Frontal cortex (tissue), 4 donors: ENCODE results near the gene HS3ST3B1. TPM values are rescaled to one million over a fixed set of nuclear protein-coding genes. Genes with fewer than 3 reads are reported as not detected.

Experiments used
- DNase-seq, 2 donors: peaks; one replicate each; pipeline ENCODE4 v3.0.0; 2012; ENCODE audit warnings: low spot score in 2 of 2
- FAIRE-seq: peaks from 2 replicates; lab custom pipeline; 2012; peaks lifted over from hg19 to GRCh38; lab: Jason Lieb, UNC
- total RNA-seq: library from RNA; depleted of rRNA; stranded (reverse); fragments of >200 nt; gene quantifications from one replicate; pipeline ENCODE4 v1.2.3, GENCODE V29; 2014
- donor health status: control.
- donor health status: control.
- donor health status: control.

HS3ST3B1 gene
- total RNA-seq, 1 donor from 2014 or later = 1.6 TPM

DNA sequence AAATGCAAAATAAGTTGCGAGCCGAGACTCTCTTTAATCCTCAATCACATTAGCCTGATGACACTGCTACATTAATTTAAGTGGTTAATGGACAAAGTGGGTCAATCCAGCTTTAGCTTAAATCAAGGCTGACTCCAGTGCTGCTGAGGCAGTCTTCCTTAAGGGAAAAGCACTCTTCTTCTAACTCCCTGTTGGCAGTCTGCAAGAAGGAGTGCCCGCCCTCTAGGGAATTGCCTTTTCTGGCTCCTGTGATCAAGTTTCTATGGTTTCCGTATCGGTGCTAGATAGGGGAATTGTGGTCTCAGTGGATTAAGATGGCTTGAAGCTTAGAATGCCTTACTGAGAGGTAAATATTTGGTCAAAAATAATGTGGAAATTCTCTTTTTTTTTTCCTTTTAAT is 41.0 kb downstream of the HS3ST3B1 start:
- FAIRE-seq = no peak
- no peak for DNase-seq

DNA sequence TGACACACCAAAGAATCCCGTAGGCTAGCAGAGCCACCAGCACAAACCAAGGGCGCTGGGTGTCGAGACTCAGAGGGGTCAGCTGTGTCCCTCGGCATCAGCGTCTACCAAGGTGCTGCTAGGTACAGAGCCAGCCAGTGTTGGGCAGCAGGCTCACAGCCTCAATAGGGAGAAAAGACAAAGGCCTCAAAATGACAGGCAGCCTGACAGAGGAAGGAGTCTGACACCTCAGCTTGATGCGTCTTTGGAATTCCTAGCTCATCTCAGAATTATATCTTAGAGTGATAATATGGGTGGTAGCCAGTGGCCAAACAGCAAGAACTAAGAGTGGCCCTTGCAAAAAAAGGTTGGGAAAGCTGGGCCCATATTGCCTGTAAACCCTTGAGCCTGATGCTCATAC is 45.9 kb downstream of the HS3ST3B1 start:
- no peak for FAIRE-seq
- DNase-seq = no peak

- DNase-seq = no peak
- no peak for FAIRE-seq
Measured at GRCh38 chr17:14351493-14351892, 50.6 kb downstream of the HS3ST3B1 start.

DNA sequence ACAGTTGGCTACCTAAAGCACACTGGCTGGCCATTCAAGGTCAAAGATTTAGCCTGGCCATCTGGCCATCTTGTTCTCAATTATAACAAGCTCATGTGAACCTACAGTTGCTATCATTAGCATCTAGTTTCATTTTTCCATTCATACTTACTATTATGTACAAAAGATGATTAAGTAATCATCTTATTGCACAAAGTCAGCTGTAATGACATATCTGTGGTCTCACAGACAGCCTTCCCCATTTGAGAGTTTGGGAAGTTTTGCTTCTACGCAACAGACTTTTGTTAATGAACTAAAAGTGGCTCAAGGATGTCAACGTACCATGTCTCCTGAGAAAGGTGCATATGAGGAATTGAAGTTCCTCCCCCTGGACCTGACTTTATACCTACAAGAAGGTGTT is 51.3 kb downstream of the HS3ST3B1 start:
- FAIRE-seq (no peak), DNase-seq (no peak)

DNA sequence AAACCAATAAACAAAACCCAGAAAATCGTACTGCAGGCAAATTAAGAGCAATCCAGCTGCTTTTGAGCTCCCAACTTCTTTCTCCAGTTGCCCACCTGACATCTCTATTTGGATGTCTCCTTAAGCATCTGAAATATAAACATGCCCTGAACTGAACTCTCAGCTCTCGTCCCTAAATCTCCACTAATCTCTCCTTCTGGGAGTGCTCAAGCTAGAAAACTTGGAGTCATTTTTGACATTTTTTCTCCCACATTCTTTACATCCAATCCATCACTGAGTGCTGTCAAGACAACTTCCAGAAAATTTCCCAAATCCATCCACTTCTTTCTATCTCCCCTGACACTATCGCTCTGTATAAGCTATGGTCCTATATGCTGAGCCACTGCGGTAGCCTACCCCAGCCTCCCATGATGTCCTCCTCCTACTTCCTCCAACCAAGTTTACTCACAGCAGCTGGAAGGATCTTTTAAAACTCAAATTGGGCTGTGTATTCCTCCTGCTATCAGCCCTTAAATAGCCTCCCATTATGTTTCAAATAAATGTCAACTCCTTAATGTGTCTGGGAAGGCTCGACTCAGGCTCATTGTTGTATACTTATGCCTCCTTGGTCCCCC is 53.1 kb downstream of the HS3ST3B1 start:
- DNase-seq (no peak), FAIRE-seq (no peak)

GRCh38 chr17:14354807-14355206 is 53.9 kb downstream of the HS3ST3B1 start:
- DNase-seq = no peak
- FAIRE-seq = no peak

- FAIRE-seq = no peak
- DNase-seq = no peak
Measured at GRCh38 chr17:14355556-14355955, 54.7 kb downstream of the HS3ST3B1 start.

DNA sequence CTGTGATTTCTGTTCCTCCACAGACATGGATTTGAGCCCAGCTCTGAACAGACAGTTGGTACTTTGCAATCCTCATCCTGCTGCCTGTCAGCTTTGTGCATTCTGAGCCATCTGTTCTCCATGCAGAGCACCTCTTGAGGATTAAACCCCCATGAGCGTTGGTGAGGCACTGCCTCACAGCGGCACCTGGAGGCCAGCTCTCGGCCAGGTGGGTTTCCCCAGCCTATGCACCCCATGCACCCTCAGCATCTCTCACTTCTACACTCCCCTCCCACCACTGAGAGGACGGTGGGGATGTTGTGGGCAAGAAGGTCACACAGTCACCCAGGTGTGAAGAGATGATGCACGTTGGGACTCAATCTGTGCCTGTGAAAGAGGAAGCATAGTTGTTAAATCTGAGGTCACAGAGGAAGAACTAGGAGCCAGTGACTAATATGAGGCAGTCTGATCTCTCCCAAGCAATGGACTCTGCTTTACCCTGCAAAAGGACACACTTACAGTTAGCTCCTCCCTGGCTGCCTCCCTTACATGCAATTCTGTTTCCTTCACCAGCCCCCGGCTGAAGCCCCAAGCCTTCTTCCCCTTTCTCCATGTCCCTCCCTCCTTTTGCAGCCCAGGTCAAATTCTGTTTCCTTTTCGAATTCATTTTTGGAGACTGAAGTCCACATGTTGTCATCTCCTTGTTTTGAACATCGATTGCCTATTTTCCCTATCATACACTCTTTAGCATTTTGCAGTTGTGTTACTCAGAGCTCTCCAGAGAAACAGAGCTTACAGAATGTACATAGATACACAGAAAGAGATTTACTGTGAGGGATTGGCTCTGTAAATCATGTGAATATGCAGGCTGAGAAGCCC is 58.5 kb downstream of the HS3ST3B1 start:
- no peak for FAIRE-seq
- DNase-seq = no peak

DNA sequence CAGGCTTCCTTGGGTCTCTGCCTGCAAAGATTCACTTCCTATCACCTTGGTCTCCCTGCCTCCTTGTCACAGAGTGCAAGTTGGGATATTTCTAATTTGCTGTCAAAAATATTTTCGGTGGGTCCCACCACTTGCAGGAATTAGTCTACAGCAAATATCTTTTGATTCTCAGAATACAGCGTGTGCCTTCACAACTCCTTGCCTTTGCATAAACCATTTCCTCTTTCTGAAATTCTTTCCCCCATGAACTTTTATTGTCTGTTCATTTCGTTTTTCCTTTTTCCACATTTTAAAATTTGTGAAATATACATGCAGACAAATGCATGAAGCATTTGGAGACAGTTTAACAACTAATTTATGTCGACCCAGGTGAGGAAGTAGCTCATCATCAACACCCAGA is 60.0 kb downstream of the HS3ST3B1 start:
- no peak for FAIRE-seq
- DNase-seq = no peak

- FAIRE-seq = no peak
Measured at GRCh38 chr17:14361470-14361869, 60.6 kb downstream of the HS3ST3B1 start.

GRCh38 chr17:14361945-14362508 is 61.1 kb downstream of the HS3ST3B1 start:
- DNase-seq (no peak), FAIRE-seq (no peak)

More at GRCh38 chr17:14361470-14361869, 60.6 kb downstream of the HS3ST3B1 start:
- DNase-seq = no peak

GRCh38 chr17:14366199-14366598 is 65.3 kb downstream of the HS3ST3B1 start:
- no peak for FAIRE-seq
- no peak for DNase-seq

DNA sequence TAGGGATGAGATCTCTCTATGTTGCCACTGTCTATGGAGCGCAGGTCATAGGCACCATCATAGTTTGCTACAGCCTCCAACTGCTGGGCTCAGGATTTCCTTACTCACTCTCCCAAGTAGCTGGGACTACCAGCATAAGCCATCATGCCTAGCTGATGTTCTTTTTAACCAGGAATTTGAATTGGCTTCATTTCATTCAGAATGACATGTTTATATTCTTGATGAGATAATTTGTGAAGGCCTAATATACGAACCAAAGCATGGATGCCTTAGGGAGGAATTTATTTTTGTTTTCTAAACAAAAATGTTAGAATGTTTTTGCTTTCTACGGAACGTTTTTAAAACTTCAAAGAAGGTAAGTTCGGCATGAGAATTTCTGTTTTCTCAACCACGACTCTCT is 71.6 kb downstream of the HS3ST3B1 start:
- DNase-seq (no peak), FAIRE-seq (no peak)

- FAIRE-seq = no peak
- DNase-seq = no peak
Measured at GRCh38 chr17:14372905-14373613, 72.2 kb downstream of the HS3ST3B1 start.

DNA sequence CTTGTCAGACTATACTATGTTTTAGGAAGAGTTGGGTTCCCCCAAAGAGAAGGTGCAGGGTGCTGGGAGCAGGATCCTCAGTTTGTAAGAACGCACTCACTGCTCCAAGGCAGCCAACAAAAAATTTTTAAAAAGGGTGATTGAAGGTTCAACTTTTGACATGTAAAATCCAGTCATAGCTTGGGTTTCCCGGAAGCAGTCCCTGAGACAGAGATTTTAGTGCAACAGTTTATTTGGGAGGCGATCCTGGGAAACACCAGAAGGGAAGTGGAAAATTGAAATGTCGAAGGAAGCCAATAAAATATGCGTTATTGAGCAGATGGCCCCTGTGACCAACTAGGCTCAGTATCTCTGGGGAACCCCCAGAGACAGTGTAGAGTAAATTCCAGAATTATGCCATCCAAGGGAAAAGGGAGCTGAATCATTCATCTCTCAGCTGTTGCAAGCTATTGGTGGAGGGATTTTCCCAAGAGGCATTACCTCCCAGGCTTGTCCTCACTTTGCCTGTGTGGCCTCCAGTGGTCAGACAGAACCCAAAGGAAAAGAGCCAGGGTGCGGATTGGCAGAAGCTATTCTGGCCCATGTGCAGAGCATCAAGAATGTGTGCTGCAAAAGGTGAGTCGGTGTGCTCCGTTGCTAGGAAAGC is 72.9 kb downstream of the HS3ST3B1 start:
- no peak for DNase-seq
- FAIRE-seq = no peak

- no peak for FAIRE-seq
- no peak for DNase-seq
Measured at GRCh38 chr17:14374268-14374667, 73.4 kb downstream of the HS3ST3B1 start.

- DNase-seq (no peak), FAIRE-seq (no peak)
Measured at GRCh38 chr17:14376666-14377065, 75.8 kb downstream of the HS3ST3B1 start.

DNA sequence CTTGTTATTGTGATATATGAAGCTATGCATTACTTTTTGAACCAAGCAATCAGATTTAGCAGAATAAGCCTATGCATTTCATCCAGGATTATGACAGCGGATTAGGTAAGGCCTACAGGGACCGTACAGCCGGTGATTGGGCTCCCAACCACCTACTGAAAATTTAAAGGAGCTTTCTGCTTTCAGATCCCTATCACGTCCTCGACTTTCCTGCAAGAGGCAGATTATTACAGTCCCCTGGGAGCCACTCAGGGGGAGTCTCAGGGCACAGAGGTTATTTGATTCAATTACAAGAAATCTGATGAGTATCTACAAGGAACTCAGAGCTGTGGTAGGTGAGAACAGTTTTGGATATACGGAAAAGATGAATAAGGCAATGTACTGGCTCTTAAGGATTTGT is 80.7 kb downstream of the HS3ST3B1 start:
- DNase-seq (no peak), FAIRE-seq (no peak)

DNA sequence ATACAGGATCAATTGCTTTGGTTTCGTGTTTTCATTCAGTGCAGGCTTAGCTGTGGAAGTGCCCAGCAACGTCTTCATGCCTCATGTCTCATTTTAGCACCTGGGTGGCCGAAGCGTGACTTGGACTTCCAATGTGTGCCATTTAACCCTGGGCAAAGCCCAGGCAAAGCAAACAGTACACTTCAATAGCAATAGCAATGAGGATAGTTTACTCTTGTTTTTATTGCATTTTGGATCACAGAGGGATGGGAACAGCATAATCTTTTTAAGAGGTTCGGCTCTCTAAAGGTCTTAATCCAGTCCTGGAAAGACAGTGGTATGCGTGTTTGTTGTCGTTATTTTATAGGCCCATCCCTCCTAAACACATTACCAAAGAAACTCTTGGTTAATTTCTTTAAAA is 86.2 kb downstream of the HS3ST3B1 start:
- DNase-seq = no peak
- FAIRE-seq = no peak

DNA sequence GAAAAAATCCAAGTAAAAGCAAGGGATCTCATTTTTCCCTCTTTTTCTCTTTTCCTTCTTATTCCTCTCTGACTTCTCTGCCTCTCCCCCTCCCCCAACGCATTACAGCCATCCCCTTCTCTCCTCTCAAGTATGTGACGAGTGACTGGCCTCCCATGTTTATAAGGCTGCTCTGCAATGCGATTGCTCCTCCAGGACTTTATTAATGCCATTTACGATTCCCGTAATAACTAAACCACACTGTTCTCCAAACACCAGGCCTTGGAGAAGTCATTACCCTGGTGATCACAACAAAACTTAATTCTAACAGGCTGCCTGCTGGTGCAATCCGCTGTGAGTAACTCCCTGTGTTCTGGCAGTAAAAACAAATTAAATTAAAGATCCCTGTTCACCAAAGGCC is 88.8 kb downstream of the HS3ST3B1 start:
- DNase-seq (no peak), FAIRE-seq (no peak)
